BJ (cell line): ENCODE data around the gene ANKRD50. TPM values are rescaled to one million over a fixed set of nuclear protein-coding genes. Genes with fewer than 3 reads are reported as not detected.

ENCODE experiments used
- CTCF ChIA-PET: fragments of 350-600 bp; formaldehyde crosslinking; extraction: SDS; loops from one replicate; lab custom pipeline; 2021; ENCODE audit warnings: antibody characterized with exemption, inconsistent platforms; lab: Yijun Ruan, JAX
- POLR2A ChIA-PET: fragments of 300-600 bp; sonication (Branson Sonifier 250); formaldehyde crosslinking; extraction: SDS; loops from one replicate; lab custom pipeline; 2021; ENCODE audit warnings: antibody characterized with exemption; lab: Charles Lee
- DNase-seq: peaks from one replicate; pipeline ENCODE4 v3.0.0-alpha.2; 2011; ENCODE audit warnings: low read depth
- H3K27me3 ChIP-seq: 2 replicates; pipeline ENCODE4 v1.6.0; 2011; ENCODE audit warnings: low read length; ENCODE audit not compliant: control insufficient read depth, insufficient read depth
- H3K36me3 ChIP-seq: 2 replicates; pipeline ENCODE4 v1.5.1; 2011; ENCODE audit warnings: low read length; ENCODE audit not compliant: control insufficient read depth, insufficient read depth
- H3K4me3 ChIP-seq: 2 replicates; pipeline ENCODE4 v1.5.1; 2011; ENCODE audit warnings: low read depth, mild to moderate bottlenecking, control low read depth, low read length
- CTCF ChIP-seq: IDR thresholded peaks from 2 replicates; pipeline ENCODE4 v1.5.1; 2011; ENCODE audit warnings: low read depth, mild to moderate bottlenecking, control low read depth, inconsistent platforms, low read length, moderate library complexity; ENCODE audit not compliant: insufficient read depth
- polyA plus RNA-seq: library from polyadenylated mRNA; depleted of rRNA; stranded (reverse); fragments of >200 nt; gene quantifications from 2 replicates; pipeline ENCODE4 v1.2.3, GENCODE V29; 2011

The ANKRD50 gene
- polyA plus RNA-seq, 1 experiment: 6.5 TPM

DNA sequence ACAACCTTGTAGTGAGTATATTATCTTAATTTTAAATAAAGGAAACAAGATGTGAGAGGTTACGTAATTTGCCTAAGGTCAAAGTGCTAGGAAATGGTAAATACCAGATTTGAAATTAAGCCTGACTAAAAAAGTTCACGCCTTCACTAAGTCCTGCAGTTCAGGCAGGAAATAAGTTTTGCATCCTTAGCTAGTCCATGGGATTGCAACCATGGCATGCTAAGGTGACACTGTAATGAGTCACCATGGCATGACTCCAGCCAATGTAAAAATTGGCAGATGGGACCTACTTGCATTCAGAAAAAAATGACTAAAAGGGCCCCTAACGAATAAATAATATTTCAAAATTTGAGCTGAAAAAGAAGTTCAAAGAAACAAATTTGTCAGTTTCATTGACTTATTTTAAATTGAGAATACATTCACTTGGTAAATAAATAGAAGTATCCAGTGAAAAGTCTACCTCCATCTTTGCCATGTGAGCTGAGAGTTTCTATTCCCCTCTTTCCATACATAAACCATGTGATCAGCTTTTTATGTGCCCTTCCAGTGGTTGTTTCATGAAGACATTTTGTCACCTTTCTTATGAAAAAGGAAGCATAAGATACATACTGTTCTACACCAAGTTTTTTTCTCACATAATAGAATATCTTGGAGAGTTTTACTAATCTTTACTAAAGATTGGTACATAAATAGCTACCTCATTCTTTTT, 72.4 kb downstream of the ANKRD50 start:
- no peaks in the 10 kb centered on the region for H3K36me3 ChIP-seq
- CTCF ChIA-PET: no interaction called here
- no peak overlapping the region for H3K4me3 ChIP-seq
- no peak for TF ChIP-seq CTCF
- POLR2A ChIA-PET: no interaction called here
- H3K27me3 ChIP-seq: no peaks in the 10 kb centered on the region
- no peak for DNase-seq

GRCh38 chr4:124637321-124637720, 75.2 kb downstream of the ANKRD50 start:
- no peak for DNase-seq
- H3K4me3 ChIP-seq: no peak overlapping the region
- no peak for TF ChIP-seq CTCF
- CTCF ChIA-PET: no interaction called here
- no peaks in the 10 kb centered on the region for H3K36me3 ChIP-seq
- POLR2A ChIA-PET: no interaction called here
- no peaks in the 10 kb centered on the region for H3K27me3 ChIP-seq

DNA sequence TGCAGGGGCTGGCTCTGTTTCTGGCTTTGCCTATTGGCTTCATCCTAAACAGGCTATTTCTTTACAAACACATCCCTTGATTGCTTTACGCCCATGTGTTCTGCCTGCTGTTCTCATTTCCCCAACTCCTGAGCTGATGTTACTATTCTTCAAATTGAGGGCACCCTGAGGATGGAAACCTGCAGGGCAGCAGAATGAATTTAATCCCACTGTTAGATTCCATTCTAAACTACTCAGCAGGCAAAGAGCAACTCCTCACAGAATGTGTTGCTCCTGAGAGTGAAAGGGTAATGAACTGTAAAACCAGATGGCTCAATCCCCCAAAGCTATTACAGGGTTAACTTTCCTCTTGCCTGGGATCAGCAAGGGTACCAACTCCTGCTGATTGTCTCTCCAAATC, 75.7 kb downstream of the ANKRD50 start:
- H3K27me3 ChIP-seq: no peaks in the 10 kb centered on the region
- no peak for DNase-seq
- TF ChIP-seq CTCF: no peak
- no peak overlapping the region for H3K4me3 ChIP-seq
- POLR2A ChIA-PET: no interaction called here
- no peaks in the 10 kb centered on the region for H3K36me3 ChIP-seq
- CTCF ChIA-PET: no interaction called here

- TF ChIP-seq CTCF: no peak
- DNase-seq: no peak
- Histone ChIP-seq H3K36me3 (no peaks in the 10 kb centered on the region), H3K4me3 (no peak overlapping the region), H3K27me3 (no peaks in the 10 kb centered on the region)
- CTCF ChIA-PET: interaction anchor here (0.6 kb wide), 1 partner anchor 175 kb away, joined by 3 read pairs; no protein-coding TSS in a partner anchor
- POLR2A ChIA-PET: no interaction called here
These were observed 77.2 kb downstream of the ANKRD50 start for GRCh38 chr4:124635331-124635730.

GRCh38 chr4:124633285-124633941, 79.1 kb downstream of the ANKRD50 start:
- no peak for TF ChIP-seq CTCF
- CTCF ChIA-PET: interaction anchor here (1.1 kb wide), 1 partner anchor 10 kb away, joined by 3 read pairs; no protein-coding TSS in a partner anchor
- H3K36me3 ChIP-seq: no peaks in the 10 kb centered on the region

More at GRCh38 chr4:124633285-124633941, 79.1 kb downstream of the ANKRD50 start:
- H3K27me3 ChIP-seq: no peaks in the 10 kb centered on the region
- H3K4me3 ChIP-seq: no peak overlapping the region
- no peak for DNase-seq
- POLR2A ChIA-PET: no interaction called here
